ENCODE data around the gene TCP10L. TPM values are rescaled to one million over a fixed set of nuclear protein-coding genes. Genes with fewer than 3 reads are reported as not detected.

Gene TCP10L
- total and polyA plus RNA-seq, 2 of the 13 experiments (the other 11 are each of a cell fraction or from before 2014, with no cell fraction given): 0.90 to 2.4 TPM

DNA sequence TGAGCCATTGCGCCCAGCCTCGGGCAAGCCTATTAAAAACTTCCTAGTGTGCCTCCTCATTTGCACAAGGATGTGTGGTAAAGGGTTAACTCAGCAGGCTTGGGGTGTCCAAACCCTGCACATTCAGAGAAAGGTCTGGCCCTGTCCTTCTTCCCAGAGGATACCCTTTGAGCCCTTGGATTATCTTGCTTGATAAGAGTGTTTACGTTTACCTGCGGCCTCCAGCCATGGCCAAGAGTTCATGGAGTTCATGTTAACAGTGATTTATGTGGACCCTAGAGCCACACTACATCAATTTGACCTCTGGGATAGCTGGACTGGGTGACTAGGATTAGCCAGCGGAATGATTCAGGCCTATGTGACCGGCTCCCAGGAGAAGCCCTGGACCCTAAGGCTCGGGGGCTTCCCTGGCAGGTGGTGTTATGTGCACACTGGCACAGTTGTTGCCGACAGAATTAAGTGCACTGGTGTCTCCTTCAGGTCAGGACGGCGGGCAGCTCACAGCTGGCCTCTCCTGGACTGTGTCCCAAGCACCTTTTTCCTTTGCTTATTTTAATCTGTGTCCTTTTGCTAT is 7.7 kb upstream of the TCP10L start (continued):
- peak; percentile 68 for TF ChIP-seq ATF1 (CRISPR knock-in tag; IDR thresholded peaks at IDR 0.05)
- TF ChIP-seq ZBTB3 (CRISPR knock-in tag; IDR thresholded peaks at IDR 0.05; ENCODE audit: borderline replicate concordance, low read depth): no peak
- peak; percentile 84 for TF ChIP-seq JUND (CRISPR knock-in tag; IDR thresholded peaks at IDR 0.05)
- peak; percentile 100 for TF ChIP-seq RARA (CRISPR knock-in tag; IDR thresholded peaks at IDR 0.05)
- no peak for TF ChIP-seq ZNF383 (CRISPR knock-in tag; IDR thresholded peaks at IDR 0.05; ENCODE audit: borderline replicate concordance)
- no peak; the same call in 1 of the 2 replicates for TF ChIP-seq KDM5B (CRISPR knock-in tag; IDR thresholded peaks at IDR 0.05; ENCODE audit: borderline replicate concordance)
- TF ChIP-seq ZSCAN30 (CRISPR knock-in tag; IDR thresholded peaks at IDR 0.05): no peak
- no peak for TF ChIP-seq YY1 (IDR thresholded peaks at IDR 0.05; ENCODE audit: insufficient read depth, insufficient replicate concordance, low read depth, low read length)
- TF ChIP-seq RBFOX2 (IDR thresholded peaks at IDR 0.05; ENCODE audit: low read depth, low read length): no peak
- TF ChIP-seq, protein P1, sequence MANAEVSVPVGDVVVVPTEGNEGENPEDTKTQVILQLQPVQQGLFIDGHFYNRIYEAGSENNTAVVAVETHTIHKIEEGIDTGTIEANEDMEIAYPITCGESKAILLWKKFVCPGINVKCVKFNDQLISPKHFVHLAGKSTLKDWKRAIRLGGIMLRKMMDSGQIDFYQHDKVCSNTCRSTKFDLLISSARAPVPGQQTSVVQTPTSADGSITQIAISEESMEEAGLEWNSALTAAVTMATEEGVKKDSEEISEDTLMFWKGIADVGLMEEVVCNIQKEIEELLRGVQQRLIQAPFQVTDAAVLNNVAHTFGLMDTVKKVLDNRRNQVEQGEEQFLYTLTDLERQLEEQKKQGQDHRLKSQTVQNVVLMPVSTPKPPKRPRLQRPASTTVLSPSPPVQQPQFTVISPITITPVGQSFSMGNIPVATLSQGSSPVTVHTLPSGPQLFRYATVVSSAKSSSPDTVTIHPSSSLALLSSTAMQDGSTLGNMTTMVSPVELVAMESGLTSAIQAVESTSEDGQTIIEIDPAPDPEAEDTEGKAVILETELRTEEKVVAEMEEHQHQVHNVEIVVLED (CRISPR knock-in tag; IDR thresholded peaks at IDR 0.05; ENCODE audit: borderline replicate concordance): peak; percentile 60; the same call in 1 of the 2 replicates
- TF ChIP-seq, protein P2, sequence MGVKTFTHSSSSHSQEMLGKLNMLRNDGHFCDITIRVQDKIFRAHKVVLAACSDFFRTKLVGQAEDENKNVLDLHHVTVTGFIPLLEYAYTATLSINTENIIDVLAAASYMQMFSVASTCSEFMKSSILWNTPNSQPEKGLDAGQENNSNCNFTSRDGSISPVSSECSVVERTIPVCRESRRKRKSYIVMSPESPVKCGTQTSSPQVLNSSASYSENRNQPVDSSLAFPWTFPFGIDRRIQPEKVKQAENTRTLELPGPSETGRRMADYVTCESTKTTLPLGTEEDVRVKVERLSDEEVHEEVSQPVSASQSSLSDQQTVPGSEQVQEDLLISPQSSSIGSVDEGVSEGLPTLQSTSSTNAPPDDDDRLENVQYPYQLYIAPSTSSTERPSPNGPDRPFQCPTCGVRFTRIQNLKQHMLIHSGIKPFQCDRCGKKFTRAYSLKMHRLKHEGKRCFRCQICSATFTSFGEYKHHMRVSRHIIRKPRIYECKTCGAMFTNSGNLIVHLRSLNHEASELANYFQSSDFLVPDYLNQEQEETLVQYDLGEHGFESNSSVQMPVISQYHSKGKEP (CRISPR knock-in tag; IDR thresholded peaks at IDR 0.05): no peak
- no peak for TF ChIP-seq MTF2 (CRISPR knock-in tag; IDR thresholded peaks at IDR 0.05; ENCODE audit: borderline replicate concordance)
- TF ChIP-seq, protein P3, sequence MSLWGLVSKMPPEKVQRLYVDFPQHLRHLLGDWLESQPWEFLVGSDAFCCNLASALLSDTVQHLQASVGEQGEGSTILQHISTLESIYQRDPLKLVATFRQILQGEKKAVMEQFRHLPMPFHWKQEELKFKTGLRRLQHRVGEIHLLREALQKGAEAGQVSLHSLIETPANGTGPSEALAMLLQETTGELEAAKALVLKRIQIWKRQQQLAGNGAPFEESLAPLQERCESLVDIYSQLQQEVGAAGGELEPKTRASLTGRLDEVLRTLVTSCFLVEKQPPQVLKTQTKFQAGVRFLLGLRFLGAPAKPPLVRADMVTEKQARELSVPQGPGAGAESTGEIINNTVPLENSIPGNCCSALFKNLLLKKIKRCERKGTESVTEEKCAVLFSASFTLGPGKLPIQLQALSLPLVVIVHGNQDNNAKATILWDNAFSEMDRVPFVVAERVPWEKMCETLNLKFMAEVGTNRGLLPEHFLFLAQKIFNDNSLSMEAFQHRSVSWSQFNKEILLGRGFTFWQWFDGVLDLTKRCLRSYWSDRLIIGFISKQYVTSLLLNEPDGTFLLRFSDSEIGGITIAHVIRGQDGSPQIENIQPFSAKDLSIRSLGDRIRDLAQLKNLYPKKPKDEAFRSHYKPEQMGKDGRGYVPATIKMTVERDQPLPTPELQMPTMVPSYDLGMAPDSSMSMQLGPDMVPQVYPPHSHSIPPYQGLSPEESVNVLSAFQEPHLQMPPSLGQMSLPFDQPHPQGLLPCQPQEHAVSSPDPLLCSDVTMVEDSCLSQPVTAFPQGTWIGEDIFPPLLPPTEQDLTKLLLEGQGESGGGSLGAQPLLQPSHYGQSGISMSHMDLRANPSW (CRISPR knock-in tag; IDR thresholded peaks at IDR 0.05; ENCODE audit: borderline replicate concordance): peak; percentile 75; the same call in 1 of the 2 replicates
- peak; percentile 65; the same call in 1 of the 2 replicates for TF ChIP-seq SIX1 (CRISPR knock-in tag; IDR thresholded peaks at IDR 0.05; ENCODE audit: borderline replicate concordance)
- TF ChIP-seq FOXC1 (CRISPR knock-in tag; IDR thresholded peaks at IDR 0.05; ENCODE audit: borderline replicate concordance): peak; percentile 35; the same call in 1 of the 2 replicates
- no peak for TF ChIP-seq KAT2B (IDR thresholded peaks at IDR 0.05; ENCODE audit: borderline replicate concordance, low read depth, low read length)
- TF ChIP-seq TMF1 (CRISPR knock-in tag; IDR thresholded peaks at IDR 0.05; ENCODE audit: low read depth): no peak
- TF ChIP-seq ISX (CRISPR knock-in tag; conservative IDR thresholded peaks at IDR 0.05): no peak
- TF ChIP-seq TSC22D2 (CRISPR knock-in tag; IDR thresholded peaks at IDR 0.05; ENCODE audit: borderline replicate concordance): no peak
- TF ChIP-seq, protein P4, sequence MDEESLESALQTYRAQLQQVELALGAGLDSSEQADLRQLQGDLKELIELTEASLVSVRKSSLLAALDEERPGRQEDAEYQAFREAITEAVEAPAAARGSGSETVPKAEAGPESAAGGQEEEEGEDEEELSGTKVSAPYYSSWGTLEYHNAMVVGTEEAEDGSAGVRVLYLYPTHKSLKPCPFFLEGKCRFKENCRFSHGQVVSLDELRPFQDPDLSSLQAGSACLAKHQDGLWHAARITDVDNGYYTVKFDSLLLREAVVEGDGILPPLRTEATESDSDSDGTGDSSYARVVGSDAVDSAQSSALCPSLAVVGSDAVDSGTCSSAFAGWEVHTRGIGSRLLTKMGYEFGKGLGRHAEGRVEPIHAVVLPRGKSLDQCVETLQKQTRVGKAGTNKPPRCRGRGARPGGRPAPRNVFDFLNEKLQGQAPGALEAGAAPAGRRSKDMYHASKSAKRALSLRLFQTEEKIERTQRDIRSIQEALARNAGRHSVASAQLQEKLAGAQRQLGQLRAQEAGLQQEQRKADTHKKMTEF (CRISPR knock-in tag; IDR thresholded peaks at IDR 0.05): peak; percentile 91
- TF ChIP-seq, protein P5, sequence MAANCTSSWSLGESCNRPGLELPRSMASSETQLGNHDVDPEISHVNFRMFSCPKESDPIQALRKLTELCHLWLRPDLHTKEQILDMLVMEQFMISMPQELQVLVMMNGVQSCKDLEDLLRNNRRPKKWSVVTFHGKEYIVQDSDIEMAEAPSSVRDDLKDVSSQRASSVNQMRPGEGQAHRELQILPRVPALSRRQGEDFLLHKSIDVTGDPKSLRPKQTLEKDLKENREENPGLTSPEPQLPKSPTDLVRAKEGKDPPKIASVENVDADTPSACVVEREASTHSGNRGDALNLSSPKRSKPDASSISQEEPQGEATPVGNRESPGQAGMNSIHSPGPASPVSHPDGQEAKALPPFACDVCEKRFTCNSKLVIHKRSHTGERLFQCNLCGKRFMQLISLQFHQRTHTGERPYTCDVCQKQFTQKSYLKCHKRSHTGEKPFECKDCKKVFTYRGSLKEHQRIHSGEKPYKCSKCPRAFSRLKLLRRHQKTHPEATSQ (CRISPR knock-in tag; IDR thresholded peaks at IDR 0.05; ENCODE audit: borderline replicate concordance): peak; percentile 82; the same call in 1 of the 2 replicates

Data from HepG2 (cell line).